Fibroblast of the aortic adventitia (primary cell): ENCODE results near the gene SLC35D1. TPM values are rescaled to one million over a fixed set of nuclear protein-coding genes. Genes with fewer than 3 reads are reported as not detected.

Experiments used
- DNase-seq: peaks from one replicate; pipeline ENCODE4 v3.0.0-alpha.2; 2010; ENCODE audit warnings: low read depth
- H3K4me3 ChIP-seq: 2 replicates; pipeline ENCODE4 v1.5.1; 2011; ENCODE audit warnings: low read depth, mild to moderate bottlenecking, control low read depth, low read length, moderate library complexity
- CTCF ChIP-seq: IDR thresholded peaks from 2 replicates; pipeline ENCODE4 v1.5.1; 2011; ENCODE audit warnings: mild to moderate bottlenecking, low read length, control low read depth, inconsistent platforms; ENCODE audit not compliant: insufficient read depth
- total RNA-seq: library from RNA; depleted of rRNA; stranded (reverse); fragments of >200 nt; gene quantifications from 2 replicates; pipeline ENCODE4 v1.2.3, GENCODE V29; 2012; ENCODE audit warnings: low replicate concordance

Gene SLC35D1
- total RNA-seq, result 8.7 and 12.6 TPM in 2 replicates

DNA sequence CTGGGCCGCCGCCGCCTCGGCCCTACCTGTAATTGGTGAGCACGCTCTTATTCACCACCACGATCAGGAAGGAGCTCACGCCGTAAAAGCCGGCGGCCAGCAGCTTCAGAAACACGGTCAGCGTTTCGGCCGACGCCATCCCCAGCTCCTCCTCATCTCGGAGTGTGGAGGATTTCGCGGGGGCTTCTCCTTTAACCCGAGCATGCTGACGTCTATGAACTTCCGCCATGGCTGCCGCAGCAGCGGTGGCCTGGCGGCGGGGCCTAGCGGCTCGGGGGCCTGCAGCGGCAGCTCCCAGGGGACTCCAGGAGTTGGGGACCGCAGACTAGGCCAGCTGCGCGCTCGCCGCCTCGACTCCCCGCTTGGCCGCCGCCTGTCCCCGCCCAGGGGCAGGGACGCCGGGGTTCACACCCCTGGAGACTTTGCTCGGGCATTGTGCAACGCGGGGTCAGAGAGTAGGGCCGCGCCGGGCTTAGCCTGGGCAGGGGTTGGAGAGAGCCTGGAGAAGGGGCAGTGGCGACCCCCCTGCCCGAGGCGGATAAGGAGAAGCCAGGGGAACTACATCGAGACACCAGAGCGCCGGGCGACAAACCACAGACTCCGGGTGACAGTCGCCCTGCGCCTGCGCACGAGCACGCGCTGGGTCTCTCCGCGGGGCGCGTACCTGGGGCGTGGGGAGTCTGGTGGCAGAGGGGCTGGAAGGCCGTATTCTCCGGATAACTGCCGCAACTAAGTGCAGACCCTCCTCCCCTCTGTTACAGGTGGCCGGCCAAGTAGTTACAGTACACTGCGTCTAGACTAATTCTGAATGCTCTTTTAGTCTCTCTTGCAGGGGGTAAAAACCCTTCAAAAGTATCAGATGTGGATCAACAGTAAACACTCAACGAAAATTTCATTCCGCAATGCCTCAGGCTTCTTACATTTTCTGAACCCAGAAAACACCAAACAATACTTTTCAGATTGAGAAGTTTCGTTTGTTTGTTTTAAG lies at the start of gene SLC35D1:
Gene SLC35D1, minus strand, starts transcription at position 364 of the 988 bp plus-strand sequence. Its CDS starts 135 bp downstream, at position 229.
- H3K4me3 ChIP-seq, result peak within 1 kb of the TSS; percentile 85
- peak; percentile 65 for DNase-seq
- TF ChIP-seq CTCF, result no peak

GRCh38 chr1:67103548-67103947 lies 49.6 kb upstream of the SLC35D1 start:
- no peak for DNase-seq
- H3K4me3 ChIP-seq, result no peak overlapping the region
- TF ChIP-seq CTCF, result no peak

DNA sequence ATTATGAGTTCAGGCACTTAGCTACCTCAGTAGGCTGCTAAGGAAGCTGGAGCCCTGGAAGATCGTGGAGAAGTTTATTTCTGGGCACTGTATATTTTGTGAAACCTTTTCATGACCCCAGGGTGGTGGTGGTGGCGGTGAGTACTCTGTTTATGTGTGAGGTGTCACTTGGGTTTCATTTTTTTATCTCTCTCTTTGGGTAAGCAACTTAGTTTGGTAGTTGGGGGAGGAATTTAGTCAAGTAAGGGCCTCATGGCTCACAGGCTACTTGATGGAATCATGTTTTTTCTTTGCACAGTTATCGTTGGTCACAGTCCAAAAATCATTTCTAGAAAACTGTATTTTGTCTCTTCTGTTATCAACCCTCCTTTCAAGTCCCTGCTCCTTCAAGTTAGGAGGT lies 46.9 kb upstream of the SLC35D1 start:
- peak; percentile 16 for DNase-seq
- no peak overlapping the region for H3K4me3 ChIP-seq
- no peak for TF ChIP-seq CTCF

DNA sequence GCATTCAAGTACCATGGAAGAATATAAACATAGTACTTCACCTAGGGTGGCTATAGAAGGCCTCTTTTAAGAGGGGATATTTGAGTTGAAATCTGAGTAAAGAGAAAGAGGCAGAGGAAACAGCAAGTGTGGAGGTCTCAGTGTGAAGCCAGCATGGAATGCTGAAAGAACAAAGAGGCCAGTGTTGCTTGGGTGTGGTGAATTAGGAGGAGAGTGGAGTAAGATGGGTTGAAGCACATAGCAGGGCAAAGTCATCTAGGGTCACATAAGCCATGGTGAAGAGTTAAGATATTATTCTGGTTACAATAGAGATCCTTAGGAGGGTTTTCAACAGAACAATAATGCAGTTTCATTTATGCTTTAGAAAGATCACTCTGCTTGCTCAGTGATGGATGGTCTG lies 43.4 kb upstream of the SLC35D1 start:
- no peak for TF ChIP-seq CTCF
- DNase-seq, result no peak
- no peak overlapping the region for H3K4me3 ChIP-seq

DNA sequence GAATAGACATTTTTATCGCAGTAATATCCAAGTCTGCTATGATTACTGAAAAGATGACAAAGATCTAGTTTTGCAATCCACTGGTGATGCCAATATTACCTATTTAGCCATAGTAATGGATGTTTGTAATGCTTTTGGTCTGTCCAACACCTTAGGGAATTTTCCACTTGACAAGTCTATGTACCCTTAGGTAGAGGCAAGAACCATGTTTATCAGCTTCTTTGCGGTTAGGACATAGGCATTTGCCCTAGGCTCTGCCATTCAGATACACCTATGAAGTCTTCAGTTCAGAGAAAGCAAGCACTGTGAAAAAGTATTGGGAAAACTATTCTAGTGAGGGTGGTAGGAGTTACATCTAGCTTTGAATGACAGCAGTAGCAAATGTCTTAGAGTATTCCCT lies 40.2 kb upstream of the SLC35D1 start:
- no peak for DNase-seq
- H3K4me3 ChIP-seq, result no peak overlapping the region
- TF ChIP-seq CTCF, result no peak

- H3K4me3 ChIP-seq, result no peak overlapping the region
- TF ChIP-seq CTCF, result no peak
- DNase-seq, result no peak
Observed at GRCh38 chr1:67089685-67090208, 35.8 kb upstream of the SLC35D1 start.
